ENCODE measurements around the gene MEIS2.

DNA sequence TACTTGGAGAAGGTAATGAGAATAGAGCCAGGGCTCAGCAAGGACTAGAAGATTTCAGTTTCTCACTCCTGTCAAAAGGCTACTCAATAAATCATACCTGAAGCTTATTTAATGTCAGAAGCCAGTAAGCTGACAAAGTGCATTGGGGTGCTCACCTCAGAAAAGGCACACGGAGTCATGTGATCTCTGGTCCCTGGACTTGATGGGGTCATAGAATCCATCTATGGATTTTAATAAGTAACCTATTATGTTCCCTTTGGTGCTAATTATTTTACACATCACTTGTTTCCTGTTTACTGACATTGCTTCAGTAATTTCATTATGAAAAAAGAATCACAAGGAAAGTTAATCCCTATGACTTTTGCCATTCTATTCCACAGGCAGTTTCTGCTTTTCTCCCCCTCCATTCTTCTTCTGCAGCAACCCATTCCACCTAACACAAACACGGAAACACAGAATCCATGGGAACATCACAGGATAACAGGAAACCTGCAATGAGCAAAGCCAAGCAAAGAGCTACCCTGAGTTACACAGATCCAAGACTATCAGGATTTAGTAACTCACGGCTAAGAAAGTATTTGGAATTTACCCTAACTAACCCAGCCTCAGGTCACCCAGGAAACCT lies 159.6 kb downstream of the MEIS2 start:
- TF ChIP-seq, protein P1, sequence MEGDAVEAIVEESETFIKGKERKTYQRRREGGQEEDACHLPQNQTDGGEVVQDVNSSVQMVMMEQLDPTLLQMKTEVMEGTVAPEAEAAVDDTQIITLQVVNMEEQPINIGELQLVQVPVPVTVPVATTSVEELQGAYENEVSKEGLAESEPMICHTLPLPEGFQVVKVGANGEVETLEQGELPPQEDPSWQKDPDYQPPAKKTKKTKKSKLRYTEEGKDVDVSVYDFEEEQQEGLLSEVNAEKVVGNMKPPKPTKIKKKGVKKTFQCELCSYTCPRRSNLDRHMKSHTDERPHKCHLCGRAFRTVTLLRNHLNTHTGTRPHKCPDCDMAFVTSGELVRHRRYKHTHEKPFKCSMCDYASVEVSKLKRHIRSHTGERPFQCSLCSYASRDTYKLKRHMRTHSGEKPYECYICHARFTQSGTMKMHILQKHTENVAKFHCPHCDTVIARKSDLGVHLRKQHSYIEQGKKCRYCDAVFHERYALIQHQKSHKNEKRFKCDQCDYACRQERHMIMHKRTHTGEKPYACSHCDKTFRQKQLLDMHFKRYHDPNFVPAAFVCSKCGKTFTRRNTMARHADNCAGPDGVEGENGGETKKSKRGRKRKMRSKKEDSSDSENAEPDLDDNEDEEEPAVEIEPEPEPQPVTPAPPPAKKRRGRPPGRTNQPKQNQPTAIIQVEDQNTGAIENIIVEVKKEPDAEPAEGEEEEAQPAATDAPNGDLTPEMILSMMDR (IDR thresholded peaks at IDR 0.05), result no peak
- no peak for TF ChIP-seq POLR2AphosphoS5 (IDR thresholded peaks at IDR 0.05)

Data from suprapubic skin (tissue), 3 donors.